ENCODE data around the gene CDK14. TPM values are rescaled to one million over a fixed set of nuclear protein-coding genes. Genes with fewer than 3 reads are reported as not detected.

Gene CDK14
- total RNA-seq, 4 donors from 2014 or later: 22.2 to 36.3 (median 28.6) TPM

- Histone ChIP-seq H3K9me3 (no peaks in the 10 kb centered on the region), H3K36me3 (no peaks in the 10 kb centered on the region), H3K4me1 (no peaks in the 10 kb centered on the region), H3K27ac (no peak overlapping the region), H3K27me3 (no peaks in the 10 kb centered on the region), H3K4me3 (no peak overlapping the region)
- WGBS, 2 donors: 80% methylated on average over 6 of the region's 6 CpGs
- TF ChIP-seq POLR2A (IDR thresholded peaks at IDR 0.05) (no peak), EP300 (IDR thresholded peaks at IDR 0.05) (no peak)
- TF ChIP-seq, protein P1, sequence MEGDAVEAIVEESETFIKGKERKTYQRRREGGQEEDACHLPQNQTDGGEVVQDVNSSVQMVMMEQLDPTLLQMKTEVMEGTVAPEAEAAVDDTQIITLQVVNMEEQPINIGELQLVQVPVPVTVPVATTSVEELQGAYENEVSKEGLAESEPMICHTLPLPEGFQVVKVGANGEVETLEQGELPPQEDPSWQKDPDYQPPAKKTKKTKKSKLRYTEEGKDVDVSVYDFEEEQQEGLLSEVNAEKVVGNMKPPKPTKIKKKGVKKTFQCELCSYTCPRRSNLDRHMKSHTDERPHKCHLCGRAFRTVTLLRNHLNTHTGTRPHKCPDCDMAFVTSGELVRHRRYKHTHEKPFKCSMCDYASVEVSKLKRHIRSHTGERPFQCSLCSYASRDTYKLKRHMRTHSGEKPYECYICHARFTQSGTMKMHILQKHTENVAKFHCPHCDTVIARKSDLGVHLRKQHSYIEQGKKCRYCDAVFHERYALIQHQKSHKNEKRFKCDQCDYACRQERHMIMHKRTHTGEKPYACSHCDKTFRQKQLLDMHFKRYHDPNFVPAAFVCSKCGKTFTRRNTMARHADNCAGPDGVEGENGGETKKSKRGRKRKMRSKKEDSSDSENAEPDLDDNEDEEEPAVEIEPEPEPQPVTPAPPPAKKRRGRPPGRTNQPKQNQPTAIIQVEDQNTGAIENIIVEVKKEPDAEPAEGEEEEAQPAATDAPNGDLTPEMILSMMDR (IDR thresholded peaks at IDR 0.05): no peak
- no peak for DNase-seq (ENCODE audit: low spot score in 2 of 2)
Measured at GRCh38 chr7:90931986-90932916, 336.1 kb downstream of the CDK14 start.

DNA sequence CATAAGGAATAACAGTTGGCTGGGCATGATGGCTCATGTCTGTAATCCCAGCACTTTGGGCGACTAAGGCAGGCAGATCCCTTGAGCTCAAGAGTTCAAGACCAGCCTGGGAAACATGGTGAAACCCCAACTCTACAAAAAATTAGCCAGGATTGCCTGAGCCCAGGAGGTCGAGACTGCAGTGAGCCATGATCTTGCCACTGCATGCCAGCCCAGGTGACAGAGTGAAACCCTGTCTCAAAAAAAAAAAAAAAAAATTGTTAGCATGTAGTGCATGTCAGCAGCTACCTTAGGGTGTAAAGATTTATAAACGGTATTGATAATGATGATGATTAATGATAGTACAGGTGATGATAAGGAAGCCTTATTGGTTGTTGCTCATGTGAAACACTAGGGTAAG, 336.9 kb downstream of the CDK14 start:
- WGBS, 2 donors: 94 to 97% methylated on average over 3 of the region's 3 CpGs
- TF ChIP-seq POLR2A (IDR thresholded peaks at IDR 0.05) (no peak), EP300 (IDR thresholded peaks at IDR 0.05) (no peak)
- TF ChIP-seq, protein P1 (IDR thresholded peaks at IDR 0.05): no peak
- DNase-seq (ENCODE audit: low spot score in 2 of 2): no peak
- no peaks in the 10 kb centered on the region for H3K4me1 ChIP-seq
- no peak overlapping the region for H3K27ac ChIP-seq
- peaks cover 0 to 6% (median 0%) of the 10 kb centered on the region in 4 donors for H3K9me3 ChIP-seq
- no peaks in the 10 kb centered on the region for H3K36me3 ChIP-seq
- H3K4me3 ChIP-seq: no peak overlapping the region
- no peaks in the 10 kb centered on the region for H3K27me3 ChIP-seq

DNA sequence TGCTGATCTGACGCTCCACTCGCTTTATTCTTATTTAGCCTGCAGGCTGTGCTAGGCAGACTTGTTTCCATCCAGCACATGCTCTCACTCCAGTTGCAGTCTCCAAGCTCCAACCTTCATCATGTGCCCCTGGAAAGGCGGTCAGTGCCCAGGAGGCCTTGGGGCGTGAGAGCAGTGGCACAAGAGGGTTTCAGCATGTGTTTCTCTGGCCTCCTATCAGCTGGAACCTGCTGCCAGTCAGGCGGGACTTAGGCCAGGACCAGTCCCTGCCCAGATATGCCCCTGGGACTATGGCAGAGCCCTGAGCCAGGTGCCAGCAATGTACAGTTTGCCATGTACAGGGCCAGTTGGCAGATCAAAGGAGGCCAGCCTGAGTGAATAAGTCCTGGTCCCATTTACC, 337.9 kb downstream of the CDK14 start:
- Histone ChIP-seq H3K9me3 (peaks cover 0 to 9% (median 0%) of the 10 kb centered on the region in 4 donors), H3K27me3 (no peaks in the 10 kb centered on the region), H3K27ac (no peak overlapping the region), H3K4me1 (no peaks in the 10 kb centered on the region), H3K4me3 (no peak overlapping the region), H3K36me3 (no peaks in the 10 kb centered on the region)
- no peak for DNase-seq (ENCODE audit: low spot score in 2 of 2)
- 91 to 93% methylated on average over 5 of the region's 5 CpGs for WGBS, 2 donors
- no peak for TF ChIP-seq POLR2A (IDR thresholded peaks at IDR 0.05)
- TF ChIP-seq, protein P1 (IDR thresholded peaks at IDR 0.05): no peak

DNA sequence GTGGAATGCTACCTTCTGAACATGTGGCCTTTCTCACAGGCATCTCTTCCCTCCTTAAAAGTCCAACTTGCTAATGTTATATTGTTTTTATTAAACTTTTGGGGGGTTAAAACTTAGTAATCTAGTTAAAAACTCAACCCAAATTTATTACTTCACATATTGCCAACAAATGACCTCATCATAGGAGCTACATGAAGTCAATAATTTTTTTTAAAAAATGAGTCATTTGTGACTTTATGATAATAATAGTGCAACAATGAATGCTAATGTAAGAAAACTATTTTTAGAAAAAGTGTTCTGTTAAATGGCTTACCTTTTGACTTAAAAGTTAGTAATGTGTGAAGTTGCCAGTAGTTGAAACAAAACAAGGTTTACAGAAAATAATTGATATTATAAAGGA, 342.2 kb downstream of the CDK14 start:
- Histone ChIP-seq H3K27ac (no peak overlapping the region), H3K9me3 (peaks cover 0 to 9% (median 0%) of the 10 kb centered on the region in 4 donors), H3K4me1 (no peaks in the 10 kb centered on the region), H3K4me3 (no peak overlapping the region), H3K36me3 (no peaks in the 10 kb centered on the region), H3K27me3 (no peaks in the 10 kb centered on the region)
- TF ChIP-seq, protein P1 (IDR thresholded peaks at IDR 0.05): no peak
- no peak for TF ChIP-seq EP300 (IDR thresholded peaks at IDR 0.05)
- TF ChIP-seq POLR2A (IDR thresholded peaks at IDR 0.05): no peak
- no peak for DNase-seq (ENCODE audit: low spot score in 2 of 2)

DNA sequence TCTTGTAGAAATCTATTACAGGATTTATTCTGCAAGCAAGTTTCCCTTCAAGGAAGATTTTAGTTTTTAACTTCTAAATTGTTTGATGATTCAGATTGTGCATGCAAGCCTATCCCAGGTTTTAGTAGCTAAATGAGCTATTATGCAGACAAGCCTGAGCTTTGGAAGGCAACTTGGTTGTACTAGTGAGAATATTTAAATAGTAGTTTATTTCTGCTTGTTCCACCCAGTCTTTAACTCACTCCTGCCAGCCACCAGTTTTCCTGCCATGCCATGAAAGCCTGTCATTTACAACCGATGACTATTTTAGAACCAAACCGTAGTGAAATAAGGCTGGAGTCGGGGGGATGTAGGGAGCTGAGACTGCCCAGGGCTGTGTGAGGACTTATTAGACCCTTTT, 343.5 kb downstream of the CDK14 start:
- Histone ChIP-seq H3K36me3 (no peaks in the 10 kb centered on the region), H3K4me1 (peaks cover 0 to 2% (median 0%) of the 10 kb centered on the region in 4 donors), H3K9me3 (peaks cover 0 to 9% (median 0%) of the 10 kb centered on the region in 4 donors), H3K27me3 (no peaks in the 10 kb centered on the region), H3K27ac (no peak overlapping the region), H3K4me3 (no peak overlapping the region)
- no peak for TF ChIP-seq POLR2A (IDR thresholded peaks at IDR 0.05)
- TF ChIP-seq, protein P1 (IDR thresholded peaks at IDR 0.05): no peak
- 70 to 75% methylated on average over 3 of the region's 3 CpGs for WGBS, 2 donors
- DNase-seq (ENCODE audit: low spot score in 2 of 2): no peak
